ENCODE measurements around the gene WDR93.

WDR93 gene

DNA sequence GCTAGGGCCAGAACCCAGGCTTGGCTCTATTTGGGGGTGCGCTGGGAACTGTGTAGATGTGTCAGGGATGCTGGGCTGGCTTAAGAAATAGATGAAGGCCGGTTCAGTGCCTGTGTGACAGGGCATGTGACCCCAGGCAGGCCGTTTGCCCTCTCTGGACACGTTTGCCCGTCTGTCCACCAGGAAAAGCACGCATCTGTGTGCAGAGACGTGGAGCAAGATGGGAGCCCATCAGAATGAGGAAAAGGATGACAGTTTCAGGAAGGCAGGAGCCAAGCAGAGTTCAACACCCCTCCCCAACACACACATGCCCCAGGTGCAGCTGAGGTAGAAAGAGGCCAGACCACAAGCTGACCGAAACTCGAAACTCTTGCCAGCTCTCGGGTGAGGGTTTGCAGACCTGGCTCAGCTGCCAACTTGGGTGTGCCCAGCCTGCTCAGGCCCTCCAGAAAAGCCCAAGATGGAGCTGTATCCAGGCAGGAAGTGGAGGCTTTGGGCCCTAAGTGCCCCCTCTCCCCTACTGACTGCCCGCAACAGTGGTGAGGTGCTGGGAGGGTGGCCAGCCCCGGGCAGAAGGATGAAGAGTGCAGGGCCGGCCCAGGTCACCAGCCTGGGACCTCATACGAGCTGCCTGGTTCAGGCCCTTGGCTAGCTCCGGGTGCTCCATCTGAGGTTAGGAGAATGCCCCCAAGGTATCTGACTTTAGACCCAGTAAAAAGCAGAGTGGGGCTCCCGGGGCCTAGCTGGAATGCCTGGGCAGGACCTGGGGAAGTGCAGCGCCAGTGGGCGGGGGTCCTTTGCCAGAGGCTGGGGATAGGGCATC lies 70.6 kb downstream of the WDR93 start (continued):
- TF ChIP-seq TOX (CRISPR knock-in tag; IDR thresholded peaks at IDR 0.05; ENCODE audit: borderline replicate concordance) (no peak), ZC3H10 (CRISPR knock-in tag; IDR thresholded peaks at IDR 0.05) (no peak)
- TF ChIP-seq, protein P1, sequence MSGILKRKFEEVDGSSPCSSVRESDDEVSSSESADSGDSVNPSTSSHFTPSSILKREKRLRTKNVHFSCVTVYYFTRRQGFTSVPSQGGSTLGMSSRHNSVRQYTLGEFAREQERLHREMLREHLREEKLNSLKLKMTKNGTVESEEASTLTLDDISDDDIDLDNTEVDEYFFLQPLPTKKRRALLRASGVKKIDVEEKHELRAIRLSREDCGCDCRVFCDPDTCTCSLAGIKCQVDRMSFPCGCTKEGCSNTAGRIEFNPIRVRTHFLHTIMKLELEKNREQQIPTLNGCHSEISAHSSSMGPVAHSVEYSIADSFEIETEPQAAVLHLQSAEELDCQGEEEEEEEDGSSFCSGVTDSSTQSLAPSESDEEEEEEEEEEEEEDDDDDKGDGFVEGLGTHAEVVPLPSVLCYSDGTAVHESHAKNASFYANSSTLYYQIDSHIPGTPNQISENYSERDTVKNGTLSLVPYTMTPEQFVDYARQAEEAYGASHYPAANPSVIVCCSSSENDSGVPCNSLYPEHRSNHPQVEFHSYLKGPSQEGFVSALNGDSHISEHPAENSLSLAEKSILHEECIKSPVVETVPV (CRISPR knock-in tag; IDR thresholded peaks at IDR 0.05), result no peak
- TF ChIP-seq, protein P2, sequence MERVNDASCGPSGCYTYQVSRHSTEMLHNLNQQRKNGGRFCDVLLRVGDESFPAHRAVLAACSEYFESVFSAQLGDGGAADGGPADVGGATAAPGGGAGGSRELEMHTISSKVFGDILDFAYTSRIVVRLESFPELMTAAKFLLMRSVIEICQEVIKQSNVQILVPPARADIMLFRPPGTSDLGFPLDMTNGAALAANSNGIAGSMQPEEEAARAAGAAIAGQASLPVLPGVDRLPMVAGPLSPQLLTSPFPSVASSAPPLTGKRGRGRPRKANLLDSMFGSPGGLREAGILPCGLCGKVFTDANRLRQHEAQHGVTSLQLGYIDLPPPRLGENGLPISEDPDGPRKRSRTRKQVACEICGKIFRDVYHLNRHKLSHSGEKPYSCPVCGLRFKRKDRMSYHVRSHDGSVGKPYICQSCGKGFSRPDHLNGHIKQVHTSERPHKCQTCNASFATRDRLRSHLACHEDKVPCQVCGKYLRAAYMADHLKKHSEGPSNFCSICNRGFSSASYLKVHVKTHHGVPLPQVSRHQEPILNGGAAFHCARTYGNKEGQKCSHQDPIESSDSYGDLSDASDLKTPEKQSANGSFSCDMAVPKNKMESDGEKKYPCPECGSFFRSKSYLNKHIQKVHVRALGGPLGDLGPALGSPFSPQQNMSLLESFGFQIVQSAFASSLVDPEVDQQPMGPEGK (CRISPR knock-in tag; IDR thresholded peaks at IDR 0.05; ENCODE audit: borderline replicate concordance), result no peak

DNA sequence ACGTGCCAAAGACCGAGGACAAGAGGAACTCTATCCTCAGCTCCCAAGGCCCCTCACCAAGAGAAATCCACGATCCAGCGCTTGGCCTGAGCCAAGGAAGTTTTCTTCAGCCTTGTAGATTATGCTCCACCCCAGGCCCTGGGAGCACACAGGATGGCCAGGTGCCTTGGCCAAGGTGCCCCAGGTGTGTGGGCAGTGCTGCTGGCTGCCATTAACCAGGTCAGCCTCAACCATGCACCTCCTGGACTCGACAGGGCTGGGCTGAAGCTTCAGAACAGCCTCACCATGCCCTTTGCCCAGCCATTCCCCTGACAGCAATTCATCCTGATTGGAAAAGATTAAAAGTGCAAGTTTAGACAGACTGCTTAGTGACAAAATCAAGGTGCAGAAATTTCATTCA lies 71.3 kb downstream of the WDR93 start:
- no peak for ATAC-seq
- TF ChIP-seq ZC3H10 (CRISPR knock-in tag; IDR thresholded peaks at IDR 0.05) (no peak), ZFP3 (CRISPR knock-in tag; IDR thresholded peaks at IDR 0.05) (no peak), ARNTL (CRISPR knock-in tag; IDR thresholded peaks at IDR 0.05; ENCODE audit: borderline replicate concordance, low read depth) (no peak), PPARA (CRISPR knock-in tag; IDR thresholded peaks at IDR 0.05; ENCODE audit: borderline replicate concordance) (no peak), ZNF8 (CRISPR knock-in tag; IDR thresholded peaks at IDR 0.05) (no peak), ZFP30 (CRISPR knock-in tag; IDR thresholded peaks at IDR 0.05) (no peak), TOX (CRISPR knock-in tag; IDR thresholded peaks at IDR 0.05; ENCODE audit: borderline replicate concordance) (no peak), TCF4 (CRISPR knock-in tag; IDR thresholded peaks at IDR 0.05; ENCODE audit: borderline replicate concordance) (no peak), ZNF70 (CRISPR knock-in tag; IDR thresholded peaks at IDR 0.05) (no peak), ESRRG (CRISPR knock-in tag; IDR thresholded peaks at IDR 0.05) (no peak), OSR1 (CRISPR knock-in tag; IDR thresholded peaks at IDR 0.05) (no peak), CSDC2 (CRISPR knock-in tag; IDR thresholded peaks at IDR 0.05) (no peak)
- TF ChIP-seq, protein P3, sequence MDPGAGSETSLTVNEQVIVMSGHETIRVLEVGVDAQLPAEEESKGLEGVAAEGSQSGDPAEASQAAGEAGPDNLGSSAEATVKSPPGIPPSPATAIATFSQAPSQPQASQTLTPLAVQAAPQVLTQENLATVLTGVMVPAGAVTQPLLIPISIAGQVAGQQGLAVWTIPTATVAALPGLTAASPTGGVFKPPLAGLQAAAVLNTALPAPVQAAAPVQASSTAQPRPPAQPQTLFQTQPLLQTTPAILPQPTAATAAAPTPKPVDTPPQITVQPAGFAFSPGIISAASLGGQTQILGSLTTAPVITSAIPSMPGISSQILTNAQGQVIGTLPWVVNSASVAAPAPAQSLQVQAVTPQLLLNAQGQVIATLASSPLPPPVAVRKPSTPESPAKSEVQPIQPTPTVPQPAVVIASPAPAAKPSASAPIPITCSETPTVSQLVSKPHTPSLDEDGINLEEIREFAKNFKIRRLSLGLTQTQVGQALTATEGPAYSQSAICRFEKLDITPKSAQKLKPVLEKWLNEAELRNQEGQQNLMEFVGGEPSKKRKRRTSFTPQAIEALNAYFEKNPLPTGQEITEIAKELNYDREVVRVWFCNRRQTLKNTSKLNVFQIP (CRISPR knock-in tag; IDR thresholded peaks at IDR 0.05; ENCODE audit: borderline replicate concordance, low read depth), result no peak
- TF ChIP-seq, protein P2 (CRISPR knock-in tag; IDR thresholded peaks at IDR 0.05; ENCODE audit: borderline replicate concordance), result no peak
- TF ChIP-seq, protein P4, sequence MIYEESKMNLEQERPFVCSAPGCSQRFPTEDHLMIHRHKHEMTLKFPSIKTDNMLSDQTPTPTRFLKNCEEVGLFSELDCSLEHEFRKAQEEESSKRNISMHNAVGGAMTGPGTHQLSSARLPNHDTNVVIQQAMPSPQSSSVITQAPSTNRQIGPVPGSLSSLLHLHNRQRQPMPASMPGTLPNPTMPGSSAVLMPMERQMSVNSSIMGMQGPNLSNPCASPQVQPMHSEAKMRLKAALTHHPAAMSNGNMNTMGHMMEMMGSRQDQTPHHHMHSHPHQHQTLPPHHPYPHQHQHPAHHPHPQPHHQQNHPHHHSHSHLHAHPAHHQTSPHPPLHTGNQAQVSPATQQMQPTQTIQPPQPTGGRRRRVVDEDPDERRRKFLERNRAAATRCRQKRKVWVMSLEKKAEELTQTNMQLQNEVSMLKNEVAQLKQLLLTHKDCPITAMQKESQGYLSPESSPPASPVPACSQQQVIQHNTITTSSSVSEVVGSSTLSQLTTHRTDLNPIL (CRISPR knock-in tag; IDR thresholded peaks at IDR 0.05; ENCODE audit: low read depth), result no peak
- TF ChIP-seq, protein P5, sequence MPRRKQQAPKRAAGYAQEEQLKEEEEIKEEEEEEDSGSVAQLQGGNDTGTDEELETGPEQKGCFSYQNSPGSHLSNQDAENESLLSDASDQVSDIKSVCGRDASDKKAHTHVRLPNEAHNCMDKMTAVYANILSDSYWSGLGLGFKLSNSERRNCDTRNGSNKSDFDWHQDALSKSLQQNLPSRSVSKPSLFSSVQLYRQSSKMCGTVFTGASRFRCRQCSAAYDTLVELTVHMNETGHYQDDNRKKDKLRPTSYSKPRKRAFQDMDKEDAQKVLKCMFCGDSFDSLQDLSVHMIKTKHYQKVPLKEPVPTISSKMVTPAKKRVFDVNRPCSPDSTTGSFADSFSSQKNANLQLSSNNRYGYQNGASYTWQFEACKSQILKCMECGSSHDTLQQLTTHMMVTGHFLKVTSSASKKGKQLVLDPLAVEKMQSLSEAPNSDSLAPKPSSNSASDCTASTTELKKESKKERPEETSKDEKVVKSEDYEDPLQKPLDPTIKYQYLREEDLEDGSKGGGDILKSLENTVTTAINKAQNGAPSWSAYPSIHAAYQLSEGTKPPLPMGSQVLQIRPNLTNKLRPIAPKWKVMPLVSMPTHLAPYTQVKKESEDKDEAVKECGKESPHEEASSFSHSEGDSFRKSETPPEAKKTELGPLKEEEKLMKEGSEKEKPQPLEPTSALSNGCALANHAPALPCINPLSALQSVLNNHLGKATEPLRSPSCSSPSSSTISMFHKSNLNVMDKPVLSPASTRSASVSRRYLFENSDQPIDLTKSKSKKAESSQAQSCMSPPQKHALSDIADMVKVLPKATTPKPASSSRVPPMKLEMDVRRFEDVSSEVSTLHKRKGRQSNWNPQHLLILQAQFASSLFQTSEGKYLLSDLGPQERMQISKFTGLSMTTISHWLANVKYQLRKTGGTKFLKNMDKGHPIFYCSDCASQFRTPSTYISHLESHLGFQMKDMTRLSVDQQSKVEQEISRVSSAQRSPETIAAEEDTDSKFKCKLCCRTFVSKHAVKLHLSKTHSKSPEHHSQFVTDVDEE (CRISPR knock-in tag; IDR thresholded peaks at IDR 0.05), result no peak
- TF ChIP-seq, protein P1 (CRISPR knock-in tag; IDR thresholded peaks at IDR 0.05), result no peak

Data from SK-N-SH treated with all-trans-retinoic acid at 6 μM for 48 hours (cell line).